ENCODE results near the gene KSR2. TPM values are rescaled to one million over a fixed set of nuclear protein-coding genes. Genes with fewer than 3 reads are reported as not detected.

The KSR2 gene
- total RNA-seq, 4 donors from 2014 or later, result under 0.01 to 0.06 (median 0.03) TPM

DNA sequence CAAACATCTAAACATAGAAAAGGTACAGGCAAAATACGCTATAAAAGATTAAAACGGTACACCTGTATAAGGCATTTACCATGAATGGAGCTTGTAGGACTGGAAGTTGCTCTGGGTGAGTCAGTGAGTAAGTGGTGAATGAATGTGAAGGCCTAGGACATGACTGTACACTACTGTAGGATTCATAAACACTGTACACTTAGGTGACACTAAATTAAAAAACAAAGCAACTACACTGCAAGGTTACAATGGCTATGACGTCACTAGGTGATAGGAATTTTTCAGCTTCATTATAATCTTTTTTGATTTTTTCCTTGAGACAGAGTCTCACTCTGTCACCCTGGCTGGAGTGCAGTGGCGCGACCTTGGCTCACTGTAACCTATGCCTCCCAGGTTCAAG is 269.2 kb downstream of the KSR2 start:
- no peak for DNase-seq (ENCODE audit: extremely low spot score)
- no peak for TF ChIP-seq EP300 (IDR thresholded peaks at IDR 0.05)
- no peak for TF ChIP-seq POLR2AphosphoS5 (IDR thresholded peaks at IDR 0.05)
- TF ChIP-seq POLR2A (IDR thresholded peaks at IDR 0.05; ENCODE audit: low read depth), result no peak
- TF ChIP-seq CTCF (IDR thresholded peaks at IDR 0.05), result no peak
- Histone ChIP-seq H3K4me3 (no peak overlapping the region), H3K27me3 (peaks cover 0 to 7% (median 0%) of the 10 kb centered on the region in 4 donors), H3K27ac (replicated peaks in 1 of 4) (no peak overlapping the region), H3K36me3 (no peaks in the 10 kb centered on the region), H3K9me3 (no peaks in the 10 kb centered on the region), H3K4me1 (no peaks in the 10 kb centered on the region)
- 73% methylated on average over 5 of the region's 5 CpGs for WGBS
- intact Hi-C loops (cut with DNase I), result no loop called here

DNA sequence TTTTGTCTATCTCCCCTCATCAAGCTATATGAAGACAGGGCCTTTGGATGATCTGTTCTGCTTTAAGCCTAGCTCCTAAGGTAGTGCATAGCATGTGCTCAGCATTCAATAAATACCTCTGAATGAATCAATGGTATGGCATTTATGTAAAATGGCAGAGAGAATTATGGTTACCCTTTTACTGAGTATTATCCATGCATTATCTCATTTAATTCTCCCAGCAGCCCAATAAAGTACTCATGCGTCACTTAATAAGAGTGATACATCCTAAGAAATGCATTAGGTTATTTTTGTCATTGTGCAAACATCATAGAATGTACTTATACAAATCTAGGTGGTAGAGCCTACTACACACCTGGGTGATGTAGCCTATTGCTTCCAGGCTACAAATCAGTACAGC is 269.7 kb downstream of the KSR2 start:
- TF ChIP-seq CTCF (IDR thresholded peaks at IDR 0.05) (no peak), POLR2A (IDR thresholded peaks at IDR 0.05; ENCODE audit: low read depth) (no peak), EP300 (IDR thresholded peaks at IDR 0.05) (no peak), POLR2AphosphoS5 (IDR thresholded peaks at IDR 0.05) (no peak)
- 100% methylated on average over 1 of the region's 1 CpG for WGBS
- no peaks in the 10 kb centered on the region for H3K9me3 ChIP-seq
- H3K4me3 ChIP-seq, result no peak overlapping the region
- no peak for DNase-seq (ENCODE audit: extremely low spot score)
- H3K4me1 ChIP-seq, result no peaks in the 10 kb centered on the region
- intact Hi-C loops (cut with DNase I), result no loop called here
- H3K36me3 ChIP-seq, result no peaks in the 10 kb centered on the region
- H3K27me3 ChIP-seq, result peaks cover 0 to 7% (median 0%) of the 10 kb centered on the region in 4 donors
- H3K27ac ChIP-seq (replicated peaks in 1 of 4), result no peak overlapping the region

- Histone ChIP-seq H3K9me3 (peaks cover 0 to 6% (median 0%) of the 10 kb centered on the region in 4 donors), H3K4me1 (no peaks in the 10 kb centered on the region), H3K27ac (replicated peaks in 1 of 4) (no peak overlapping the region), H3K36me3 (no peaks in the 10 kb centered on the region), H3K27me3 (peaks cover 0 to 10% (median 0%) of the 10 kb centered on the region in 4 donors), H3K4me3 (no peak overlapping the region)
- intact Hi-C loops (cut with DNase I), result no loop called here
- WGBS, result 83% methylated on average over 6 of the region's 6 CpGs
- TF ChIP-seq POLR2A (IDR thresholded peaks at IDR 0.05; ENCODE audit: low read depth) (no peak), EP300 (IDR thresholded peaks at IDR 0.05) (no peak), POLR2AphosphoS5 (IDR thresholded peaks at IDR 0.05) (no peak), CTCF (IDR thresholded peaks at IDR 0.05) (no peak)
- no peak for DNase-seq (ENCODE audit: extremely low spot score)
These were observed 272.8 kb downstream of the KSR2 start for GRCh38 chr12:117695956-117696355.

DNA sequence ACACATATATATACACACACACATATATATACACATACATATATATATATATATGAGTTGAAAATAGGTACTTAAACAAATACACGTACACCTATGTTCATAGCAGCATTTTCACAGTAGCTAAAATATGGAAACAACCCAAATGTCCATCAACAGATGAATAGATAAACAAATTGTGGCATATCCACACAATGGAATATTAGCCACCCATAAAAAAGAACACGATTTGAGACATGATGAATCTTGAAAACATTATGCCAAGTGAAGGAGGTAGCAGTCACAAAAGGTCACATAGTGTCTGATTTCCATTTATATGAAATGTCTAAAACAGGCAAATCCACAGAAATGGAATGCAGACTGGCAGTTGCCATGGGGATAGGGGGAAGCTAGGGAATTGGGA is 276.3 kb downstream of the KSR2 start:
- Histone ChIP-seq H3K27me3 (peaks cover 0 to 18% (median 0%) of the 10 kb centered on the region in 4 donors), H3K4me1 (no peaks in the 10 kb centered on the region), H3K36me3 (no peaks in the 10 kb centered on the region), H3K4me3 (no peak overlapping the region), H3K27ac (replicated peaks in 1 of 4) (no peak overlapping the region), H3K9me3 (peaks cover 0 to 6% (median 0%) of the 10 kb centered on the region in 4 donors)
- no peak for DNase-seq (ENCODE audit: extremely low spot score)
- TF ChIP-seq POLR2AphosphoS5 (IDR thresholded peaks at IDR 0.05) (no peak), POLR2A (IDR thresholded peaks at IDR 0.05; ENCODE audit: low read depth) (no peak), CTCF (IDR thresholded peaks at IDR 0.05) (no peak), EP300 (IDR thresholded peaks at IDR 0.05) (no peak)
- intact Hi-C loops (cut with DNase I), result no loop called here
- WGBS, result 81% methylated on average over 2 of the region's 2 CpGs

DNA sequence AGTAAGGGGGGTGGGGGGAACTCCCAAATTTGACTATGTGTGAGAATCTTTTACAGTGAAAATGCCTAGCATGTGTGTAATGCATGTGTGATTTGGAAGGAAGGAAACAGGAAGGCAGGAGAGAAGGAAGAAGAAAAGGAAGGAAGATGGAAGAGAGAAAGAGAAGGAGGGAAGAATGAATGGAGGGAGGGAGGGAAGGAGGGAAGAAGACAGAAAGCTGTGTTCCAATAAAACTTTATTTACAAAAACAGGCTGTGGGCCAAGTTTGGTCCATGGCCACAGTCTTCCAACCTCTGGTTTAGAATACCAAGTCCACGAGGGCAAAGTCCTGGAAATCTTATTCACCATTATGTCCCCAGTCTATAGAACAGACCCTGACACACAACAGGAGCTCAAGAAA is 278.9 kb downstream of the KSR2 start:
- H3K27me3 ChIP-seq, result peaks cover 0 to 30% (median 0%) of the 10 kb centered on the region in 4 donors
- peaks cover 0 to 10% (median 9%) of the 10 kb centered on the region in 4 donors for H3K4me1 ChIP-seq
- no peak for TF ChIP-seq POLR2AphosphoS5 (IDR thresholded peaks at IDR 0.05)
- TF ChIP-seq POLR2A (IDR thresholded peaks at IDR 0.05; ENCODE audit: low read depth), result no peak
- TF ChIP-seq EP300 (IDR thresholded peaks at IDR 0.05), result no peak
- no peak for TF ChIP-seq CTCF (IDR thresholded peaks at IDR 0.05)
- no peak overlapping the region for H3K4me3 ChIP-seq
- no peaks in the 10 kb centered on the region for H3K36me3 ChIP-seq
- intact Hi-C loops (cut with DNase I), result no loop called here
- H3K9me3 ChIP-seq, result peaks cover 0 to 6% (median 0%) of the 10 kb centered on the region in 4 donors
- H3K27ac ChIP-seq (replicated peaks in 1 of 4), result no peak overlapping the region
- 76% methylated on average over 1 of the region's 1 CpG for WGBS
- no peak for DNase-seq (ENCODE audit: extremely low spot score)
